Endodermal cell (in vitro differentiated cells): Measurements from ENCODE around the gene FPR2. TPM values are rescaled to one million over a fixed set of nuclear protein-coding genes. Genes with fewer than 3 reads are reported as not detected.
"Not testable (repeated sequence)": the region's sequence is repeated elsewhere in the genome, so short reads cannot be mapped to it uniquely, and the experiment has no call there.

Experiments
- DNase-seq: peaks from one replicate; pipeline ENCODE4 v3.0.0-alpha.2; 2017
- H3K27ac ChIP-seq: 2 replicates; pipeline ENCODE4 v1.5.1; 2013; ENCODE audit warnings: mild to moderate bottlenecking, low read depth, low read length, moderate library complexity
- H3K27me3 ChIP-seq: 2 replicates; pipeline ENCODE4 v1.6.1; 2013; ENCODE audit warnings: mild to moderate bottlenecking, low read length, moderate library complexity; ENCODE audit not compliant: insufficient read depth, control insufficient read depth, poor library complexity, severe bottlenecking
- H3K36me3 ChIP-seq: 2 replicates; pipeline ENCODE4 v1.7.0; 2013; ENCODE audit warnings: mild to moderate bottlenecking, low read length, moderate library complexity; ENCODE audit not compliant: control insufficient read depth, insufficient read depth
- H3K4me1 ChIP-seq: one replicate; pipeline ENCODE4 v1.7.0; 2013; ENCODE audit warnings: low read length; ENCODE audit not compliant: control insufficient read depth, insufficient read depth
- H3K4me3 ChIP-seq: 2 replicates; pipeline ENCODE4 v1.5.1; 2013; ENCODE audit warnings: mild to moderate bottlenecking, low read length, moderate library complexity
- H3K9ac ChIP-seq: 2 replicates; pipeline ENCODE4 v1.6.1; 2013; ENCODE audit warnings: mild to moderate bottlenecking, low read length, moderate library complexity; ENCODE audit not compliant: poor library complexity, severe bottlenecking; ENCODE audit errors: extremely low read depth
- H3K9me3 ChIP-seq: 2 replicates; pipeline ENCODE4 v1.6.1; 2013; ENCODE audit warnings: mild to moderate bottlenecking, low read length, moderate library complexity; ENCODE audit not compliant: control insufficient read depth
- H3K27ac Mint-ChIP-seq: 2 replicates; pipeline ENCODE4 v1.8.0; 2020; ENCODE audit warnings: mixed read lengths
- H3K27me3 Mint-ChIP-seq: 2 replicates; pipeline ENCODE4 v1.8.0; 2021; ENCODE audit warnings: mild to moderate bottlenecking, mixed read lengths; ENCODE audit not compliant: insufficient read depth
- H3K36me3 Mint-ChIP-seq: 2 replicates; pipeline ENCODE4 v1.8.0; 2020; ENCODE audit warnings: low read depth, mixed read lengths
- H3K4me1 Mint-ChIP-seq: 2 replicates; pipeline ENCODE4 v1.8.0; 2020; ENCODE audit warnings: mixed read lengths
- H3K4me3 Mint-ChIP-seq: 2 replicates; pipeline ENCODE4 v1.8.0; 2020; ENCODE audit warnings: mild to moderate bottlenecking, moderate library complexity, mixed read lengths
- H3K9me3 Mint-ChIP-seq: 2 replicates; pipeline ENCODE4 v1.8.0; 2020; ENCODE audit warnings: mild to moderate bottlenecking, mixed read lengths
- WGBS, 2 experiments: methylation state at CpG; one replicate each; pipeline versions ENCODE4 v1.1.5 to v1.1.7; 2013; ENCODE audit warnings: missing lambda C conversion rate in 2 of 2, mixed read lengths in 1 of 2; ENCODE audit not compliant: insufficient coverage in 1 of 2, insufficient read length in 1 of 2; 5-methylcytosine and 5-hydroxymethylcytosine counted together
- total RNA-seq, 2 donors: library from RNA; stranded (reverse); fragmentation: NEBNext Ultra II Directional in 1 of 2; extraction: Animal tissue kit (Norgen Biotek cat#: 25700) in 1 of 2; gene quantifications; 2 replicates in 1 of 2; 3 replicates in 1 of 2; pipeline ENCODE4 v1.2.1, GENCODE V29; 2021
- TF ChIP-seq, protein P1 (sequence below): fragments of 200-600 bp; sonication (generic); conservative IDR thresholded peaks from 2 replicates; pipeline ENCODE4 v1.5.0; 2021; ENCODE audit warnings: antibody characterized with exemption, mild to moderate bottlenecking

FPR2 gene
- total RNA-seq, 2 donors from 2014 or later, result 0.11 TPM; not detected in 1

DNA sequence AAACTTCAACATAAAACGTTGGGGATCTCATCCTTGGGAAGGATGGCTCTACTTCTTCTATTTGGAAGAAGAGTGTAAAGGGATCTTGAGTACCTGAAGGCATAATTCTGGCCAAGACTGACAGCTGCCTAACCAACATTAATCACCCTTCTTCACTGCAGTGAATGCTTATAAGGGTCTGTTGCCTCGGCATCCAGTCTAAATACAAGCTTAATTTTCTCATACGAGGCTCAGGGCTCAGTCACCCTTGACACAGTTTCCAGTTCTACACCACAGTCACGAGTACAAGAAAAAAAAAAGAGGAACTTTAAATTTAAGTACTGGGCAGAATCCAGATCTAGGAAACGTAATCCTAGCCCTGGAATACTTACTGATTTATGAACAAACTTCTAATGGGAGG lies 43.0 kb downstream of the FPR2 start:
- H3K4me3 Mint-ChIP-seq, result no peak overlapping the region
- no peaks in the 10 kb centered on the region for H3K4me1 ChIP-seq
- no peak overlapping the region for H3K9ac ChIP-seq
- no peak overlapping the region for H3K27ac Mint-ChIP-seq
- no peak overlapping the region for H3K4me3 ChIP-seq
- no peaks in the 10 kb centered on the region for H3K36me3 ChIP-seq
- peaks cover 76% of the 10 kb centered on the region for H3K9me3 ChIP-seq
- WGBS, 2 experiments, result 79 to 83% methylated on average over 3 to 4 of the region's 5 CpGs
- DNase-seq, result no peak
- H3K27me3 Mint-ChIP-seq, result peaks cover 4% of the 10 kb centered on the region
- no peaks in the 10 kb centered on the region for H3K27me3 ChIP-seq
- H3K36me3 Mint-ChIP-seq, result peaks cover 21% of the 10 kb centered on the region
- no peak overlapping the region for H3K27ac ChIP-seq
- no peaks in the 10 kb centered on the region for H3K4me1 Mint-ChIP-seq
- TF ChIP-seq, protein P1, sequence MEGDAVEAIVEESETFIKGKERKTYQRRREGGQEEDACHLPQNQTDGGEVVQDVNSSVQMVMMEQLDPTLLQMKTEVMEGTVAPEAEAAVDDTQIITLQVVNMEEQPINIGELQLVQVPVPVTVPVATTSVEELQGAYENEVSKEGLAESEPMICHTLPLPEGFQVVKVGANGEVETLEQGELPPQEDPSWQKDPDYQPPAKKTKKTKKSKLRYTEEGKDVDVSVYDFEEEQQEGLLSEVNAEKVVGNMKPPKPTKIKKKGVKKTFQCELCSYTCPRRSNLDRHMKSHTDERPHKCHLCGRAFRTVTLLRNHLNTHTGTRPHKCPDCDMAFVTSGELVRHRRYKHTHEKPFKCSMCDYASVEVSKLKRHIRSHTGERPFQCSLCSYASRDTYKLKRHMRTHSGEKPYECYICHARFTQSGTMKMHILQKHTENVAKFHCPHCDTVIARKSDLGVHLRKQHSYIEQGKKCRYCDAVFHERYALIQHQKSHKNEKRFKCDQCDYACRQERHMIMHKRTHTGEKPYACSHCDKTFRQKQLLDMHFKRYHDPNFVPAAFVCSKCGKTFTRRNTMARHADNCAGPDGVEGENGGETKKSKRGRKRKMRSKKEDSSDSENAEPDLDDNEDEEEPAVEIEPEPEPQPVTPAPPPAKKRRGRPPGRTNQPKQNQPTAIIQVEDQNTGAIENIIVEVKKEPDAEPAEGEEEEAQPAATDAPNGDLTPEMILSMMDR, result no peak
- H3K9me3 Mint-ChIP-seq, result peaks cover 76% of the 10 kb centered on the region

DNA sequence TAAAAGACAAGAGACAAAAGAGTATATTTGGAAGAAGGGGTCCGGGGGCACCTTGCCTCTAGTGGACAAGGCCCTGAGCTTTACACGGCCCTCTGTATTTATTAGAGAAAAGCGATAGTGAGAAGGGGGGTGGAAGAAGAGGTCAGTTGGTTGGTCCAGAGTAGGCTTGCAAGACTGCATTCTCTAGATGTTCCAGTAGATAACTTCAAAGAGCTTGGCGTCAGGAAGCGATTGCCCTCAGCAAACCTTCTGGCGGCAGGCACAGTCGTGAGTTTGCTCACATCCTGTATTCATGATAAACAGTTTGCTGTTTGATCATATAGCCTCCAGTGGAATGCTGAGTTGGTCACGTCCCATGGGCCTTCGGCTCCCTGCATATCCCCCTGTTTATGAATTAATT lies 43.8 kb downstream of the FPR2 start:
- 88 to 91% methylated on average over 5 to 9 of the region's 9 CpGs for WGBS, 2 experiments
- not testable (repeated sequence) for H3K4me1 ChIP-seq, H3K27ac Mint-ChIP-seq, H3K4me1 Mint-ChIP-seq, H3K27me3 Mint-ChIP-seq, H3K27me3 ChIP-seq, DNase-seq, H3K4me3 Mint-ChIP-seq, H3K36me3 ChIP-seq, H3K9ac ChIP-seq, H3K27ac ChIP-seq
- H3K4me3 ChIP-seq, result peak overlapping the region; percentile 76
- H3K9me3 ChIP-seq, result peaks cover 77% of the 10 kb centered on the region
- Mint-ChIP-seq H3K9me3 (peaks cover 77% of the 10 kb centered on the region), H3K36me3 (peaks cover 21% of the 10 kb centered on the region)

DNA sequence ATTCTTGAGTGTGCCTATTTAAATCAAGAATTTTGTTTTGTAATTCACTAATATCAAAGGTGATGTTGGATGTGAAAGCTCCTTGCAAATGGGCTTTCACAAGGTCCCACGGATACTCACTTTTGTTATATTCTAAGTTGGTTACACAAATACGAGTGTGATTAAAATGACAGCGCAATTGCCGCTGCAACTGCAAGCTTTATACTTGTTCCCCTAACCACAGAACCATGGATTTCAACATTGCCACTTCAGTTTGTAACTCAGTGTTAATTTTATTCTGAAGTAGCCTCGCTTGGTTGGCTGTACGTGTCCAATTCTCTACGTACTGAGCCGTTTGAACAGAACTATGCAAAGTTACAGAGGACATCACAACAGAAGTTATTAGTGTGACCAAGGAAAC lies 44.4 kb downstream of the FPR2 start:
- H3K9me3 Mint-ChIP-seq, result peaks cover 77% of the 10 kb centered on the region
- not testable (repeated sequence) for H3K27me3 ChIP-seq, H3K27me3 Mint-ChIP-seq

DNA sequence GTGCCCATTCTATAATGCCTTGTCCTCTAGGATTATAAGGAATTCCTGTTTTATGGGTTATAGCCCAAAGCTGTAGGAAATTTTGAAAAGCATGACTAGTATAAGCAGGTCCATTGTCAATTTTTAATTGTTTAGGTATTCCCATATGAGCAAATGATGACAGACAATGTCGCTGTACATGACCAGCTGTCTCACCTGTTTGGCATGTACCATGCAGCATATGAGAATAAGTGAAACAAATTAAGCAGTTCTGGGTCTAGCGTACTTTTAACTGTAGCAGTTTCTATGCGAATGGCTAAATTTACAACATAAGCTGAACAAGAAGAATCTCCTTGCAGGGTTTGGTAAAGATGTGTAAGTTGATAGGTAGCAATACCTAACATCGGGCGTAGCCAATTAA lies 45.6 kb downstream of the FPR2 start:
- Mint-ChIP-seq H3K27ac (peak overlapping the region; percentile 44), H3K9me3 (peaks cover 87% of the 10 kb centered on the region), H3K36me3 (peaks cover 25% of the 10 kb centered on the region)
- peaks cover 95% of the 10 kb centered on the region for H3K9me3 ChIP-seq
- not testable (repeated sequence) for H3K36me3 ChIP-seq, H3K9ac ChIP-seq, H3K4me3 Mint-ChIP-seq, H3K27ac ChIP-seq, H3K4me1 ChIP-seq, H3K4me1 Mint-ChIP-seq, H3K27me3 Mint-ChIP-seq, DNase-seq, H3K27me3 ChIP-seq
- peak overlapping the region; percentile 76 for H3K4me3 ChIP-seq
- WGBS, 2 experiments, result 90 to 100% methylated on average over 1 to 5 of the region's 5 CpGs

More for the DNA sequence above, 44.4 kb downstream of the FPR2 start:
- Histone ChIP-seq H3K4me3 (peak overlapping the region; percentile 76), H3K9me3 (peaks cover 83% of the 10 kb centered on the region)
- not testable (repeated sequence) for H3K36me3 ChIP-seq, H3K27ac ChIP-seq, DNase-seq, H3K4me3 Mint-ChIP-seq, H3K4me1 ChIP-seq, H3K27ac Mint-ChIP-seq, H3K4me1 Mint-ChIP-seq, H3K9ac ChIP-seq
- peaks cover 21% of the 10 kb centered on the region for H3K36me3 Mint-ChIP-seq
- 94 to 95% methylated on average over 8 of the region's 8 CpGs for WGBS, 2 experiments
